ENCODE data around the gene MARS1.

MARS1 gene

GRCh38 chr12:57458665-57459054 is 29.2 kb upstream of the MARS1 start:
- no peak for DNase-seq

DNA sequence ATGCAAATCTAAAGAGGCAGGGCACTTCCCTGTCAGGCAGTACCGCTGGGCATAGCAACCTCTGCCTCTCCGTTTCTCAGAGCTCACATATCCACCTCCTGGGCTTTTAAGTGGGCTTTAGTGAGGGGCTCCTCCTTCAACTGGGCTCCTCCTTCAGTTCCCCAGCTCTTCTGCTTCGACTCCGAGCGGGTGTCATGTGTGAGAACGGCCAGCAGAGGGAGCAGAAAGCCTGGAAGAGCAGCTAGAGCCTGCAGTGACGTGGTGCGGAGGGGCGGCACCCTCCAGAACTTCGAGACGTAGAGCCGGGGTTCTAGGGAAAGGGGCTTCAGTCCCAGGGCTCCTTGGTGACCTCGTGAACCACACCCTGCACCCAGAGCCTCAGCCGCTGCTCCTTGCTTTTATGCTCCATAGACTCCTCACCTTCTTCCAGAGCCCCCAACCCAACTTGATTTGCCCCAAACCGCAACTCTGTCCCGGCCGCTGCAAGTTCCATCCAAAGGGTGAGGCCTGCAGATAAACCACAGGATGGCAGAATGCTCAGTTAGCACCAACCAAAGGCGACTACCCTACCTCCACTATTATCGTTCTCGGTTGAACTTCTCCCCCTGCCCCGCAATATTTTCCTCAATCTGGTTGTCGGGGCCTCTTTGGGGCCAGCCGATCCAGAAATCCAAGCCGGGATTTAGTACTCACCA is 28.7 kb upstream of the MARS1 start:
- DNase-seq: peak; percentile 95

DNA sequence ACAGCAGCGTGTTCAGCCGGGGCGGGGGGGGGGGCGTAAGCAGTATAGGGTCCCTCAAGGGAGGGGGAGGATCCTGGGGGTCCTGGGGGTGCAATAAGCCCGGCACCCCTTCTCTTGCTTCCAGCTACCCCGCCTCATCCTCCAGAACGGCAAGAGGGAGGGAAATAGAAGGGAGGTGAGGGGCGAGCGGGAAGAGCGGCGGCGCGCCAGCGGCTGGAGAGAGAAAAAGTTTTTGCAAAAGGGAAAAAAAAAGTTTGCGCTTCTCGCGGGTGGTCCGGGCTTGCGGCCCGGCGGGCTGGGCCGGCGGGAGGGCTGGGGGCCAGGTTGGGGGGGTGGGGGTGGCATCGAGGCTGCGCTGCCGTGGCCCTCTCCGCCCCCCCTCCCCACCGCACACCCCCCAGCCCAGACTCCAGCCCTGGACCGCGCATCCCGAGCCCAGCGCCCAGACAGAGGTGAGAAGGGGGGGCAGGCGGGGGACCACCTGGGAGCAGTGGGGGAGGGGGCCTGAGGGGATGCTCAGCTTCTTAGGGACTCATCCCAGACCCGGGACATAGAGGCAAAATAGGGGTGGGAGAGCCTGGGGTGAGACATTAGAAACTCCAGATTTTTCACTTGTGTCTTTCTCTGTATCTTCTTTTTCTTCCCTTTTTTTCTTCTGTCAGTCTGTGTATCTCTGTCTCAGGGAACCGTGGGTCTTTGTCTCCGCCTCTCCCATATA is 28.0 kb upstream of the MARS1 start, which contains the start of gene GLI1:
Gene GLI1 (plus strand): TSS at position 36 of the 718 bp plus-strand sequence. CDS start 3,907 bp downstream, outside the sequence.
- no peak for DNase-seq

- no peak for DNase-seq
Measured at GRCh38 chr12:57460468-57460784, 27.4 kb upstream of the MARS1 start.

GRCh38 chr12:57460841-57461275 is 27.0 kb upstream of the MARS1 start:
- DNase-seq: no peak

- DNase-seq: peak; percentile 70
Measured at GRCh38 chr12:57461276-57461916, 26.5 kb upstream of the MARS1 start.

DNA sequence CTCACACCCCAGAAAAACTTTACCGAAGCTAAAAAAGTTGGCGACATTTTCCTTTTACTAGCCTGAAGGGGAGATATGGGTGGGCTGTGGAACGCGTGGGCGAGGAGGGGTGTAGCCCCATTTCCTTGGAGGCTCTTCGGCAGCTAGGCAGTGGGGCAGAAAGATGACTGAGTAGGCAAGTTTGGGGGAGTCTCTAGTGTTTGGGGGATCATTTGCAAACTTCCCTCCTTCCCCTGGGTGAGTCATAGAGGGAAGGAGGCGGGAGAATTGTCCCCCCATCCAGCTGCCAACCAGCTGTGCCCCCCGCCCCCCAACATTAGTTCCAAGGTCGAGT is 26.0 kb upstream of the MARS1 start:
- no peak for DNase-seq

DNA sequence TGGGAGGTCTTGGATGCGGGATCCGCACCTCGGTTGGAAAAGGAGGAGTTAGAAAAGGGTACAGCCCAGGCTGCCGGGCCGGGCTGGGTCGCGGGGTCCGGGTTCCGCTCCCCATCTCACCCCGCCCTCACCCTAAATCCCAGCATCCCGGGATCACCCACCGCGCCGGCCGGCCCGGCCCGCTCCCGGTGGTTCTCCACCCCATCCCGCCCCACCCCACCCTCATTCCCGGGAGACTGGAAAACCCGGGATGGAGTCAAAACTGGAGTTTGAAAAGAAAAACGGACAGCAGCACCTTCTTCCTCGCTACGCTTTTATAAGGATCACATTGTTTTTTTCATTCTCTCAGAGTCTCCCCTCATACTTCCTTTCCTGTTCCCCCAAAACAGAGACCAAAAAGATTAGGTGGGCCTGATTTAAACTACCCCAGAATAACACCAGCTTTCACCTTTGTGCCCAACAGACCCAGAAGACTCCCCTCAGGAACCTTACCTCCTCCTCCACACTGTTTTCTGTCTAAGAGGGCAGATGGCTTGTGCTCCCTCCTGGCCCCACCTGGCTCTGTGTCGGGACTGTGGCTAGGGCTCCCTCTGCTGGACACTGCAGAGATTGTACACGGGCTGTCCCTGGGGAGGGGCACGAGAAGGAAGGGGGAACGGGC is 25.5 kb upstream of the MARS1 start:
- peak; percentile 90 for DNase-seq

DNA sequence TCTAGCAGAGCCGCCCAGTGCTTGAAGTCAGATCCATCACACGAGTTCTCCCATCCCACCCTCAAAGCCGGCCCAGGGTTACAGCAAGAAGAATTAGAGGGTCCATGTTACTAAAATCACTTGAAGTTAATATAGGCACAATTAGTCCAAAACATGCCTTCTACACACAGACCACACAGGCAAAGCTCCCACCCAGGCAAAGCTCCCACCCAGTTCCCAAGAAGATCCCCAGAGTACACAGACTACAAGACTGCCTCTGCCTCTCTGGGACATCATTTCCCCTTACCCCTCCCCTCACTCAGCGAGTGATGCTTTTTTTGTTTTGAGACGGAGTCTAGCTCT is 25.0 kb upstream of the MARS1 start:
- DNase-seq: no peak

GRCh38 chr12:57464569-57464968 is 23.3 kb upstream of the MARS1 start:
- no peak for DNase-seq

GRCh38 chr12:57465030-57465746 is 22.7 kb upstream of the MARS1 start:
- DNase-seq: no peak

DNA sequence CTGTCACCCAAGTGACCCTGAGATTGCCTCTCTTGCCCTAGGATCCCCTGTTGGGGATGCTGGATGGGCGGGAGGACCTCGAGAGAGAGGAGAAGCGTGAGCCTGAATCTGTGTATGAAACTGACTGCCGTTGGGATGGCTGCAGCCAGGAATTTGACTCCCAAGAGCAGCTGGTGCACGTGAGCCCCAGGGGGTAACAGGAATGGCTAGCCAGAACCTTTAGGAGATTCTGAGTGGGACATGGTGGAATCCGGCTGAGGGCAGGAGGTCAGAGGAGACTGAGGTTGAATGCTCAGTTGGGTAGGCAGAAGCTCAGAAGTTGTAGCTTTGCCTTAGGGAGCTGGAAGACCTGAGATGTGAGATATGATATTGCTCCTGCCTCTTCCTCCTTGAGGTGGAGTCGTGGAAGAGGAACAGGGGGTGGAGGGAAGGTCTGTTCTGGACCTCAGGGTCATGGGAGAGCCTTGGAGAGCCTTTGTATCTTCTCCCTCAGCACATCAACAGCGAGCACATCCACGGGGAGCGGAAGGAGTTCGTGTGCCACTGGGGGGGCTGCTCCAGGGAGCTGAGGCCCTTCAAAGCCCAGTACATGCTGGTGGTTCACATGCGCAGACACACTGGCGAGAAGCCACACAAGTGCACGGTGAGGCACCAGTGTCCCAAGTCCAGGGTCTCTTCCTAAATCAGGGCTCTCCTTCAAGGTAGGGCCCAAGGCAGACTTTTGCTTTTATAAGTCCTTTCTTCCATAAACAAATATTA is 21.9 kb upstream of the MARS1 start:
- no peak for DNase-seq

- no peak for DNase-seq
Measured at GRCh38 chr12:57467212-57467874, 20.5 kb upstream of the MARS1 start.

DNA sequence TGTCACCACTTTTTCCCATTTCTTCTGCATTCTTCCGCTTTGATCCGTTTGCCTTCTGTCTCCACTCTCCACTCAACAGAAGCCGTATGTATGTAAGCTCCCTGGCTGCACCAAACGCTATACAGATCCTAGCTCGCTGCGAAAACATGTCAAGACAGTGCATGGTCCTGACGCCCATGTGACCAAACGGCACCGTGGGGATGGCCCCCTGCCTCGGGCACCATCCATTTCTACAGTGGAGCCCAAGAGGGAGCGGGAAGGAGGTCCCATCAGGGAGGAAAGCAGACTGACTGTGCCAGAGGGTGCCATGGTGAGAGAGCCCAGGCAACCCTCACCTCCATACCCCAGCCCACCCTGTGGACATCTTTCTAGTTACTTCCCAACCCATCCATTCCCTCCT is 20.0 kb upstream of the MARS1 start:
- DNase-seq: no peak

DNA sequence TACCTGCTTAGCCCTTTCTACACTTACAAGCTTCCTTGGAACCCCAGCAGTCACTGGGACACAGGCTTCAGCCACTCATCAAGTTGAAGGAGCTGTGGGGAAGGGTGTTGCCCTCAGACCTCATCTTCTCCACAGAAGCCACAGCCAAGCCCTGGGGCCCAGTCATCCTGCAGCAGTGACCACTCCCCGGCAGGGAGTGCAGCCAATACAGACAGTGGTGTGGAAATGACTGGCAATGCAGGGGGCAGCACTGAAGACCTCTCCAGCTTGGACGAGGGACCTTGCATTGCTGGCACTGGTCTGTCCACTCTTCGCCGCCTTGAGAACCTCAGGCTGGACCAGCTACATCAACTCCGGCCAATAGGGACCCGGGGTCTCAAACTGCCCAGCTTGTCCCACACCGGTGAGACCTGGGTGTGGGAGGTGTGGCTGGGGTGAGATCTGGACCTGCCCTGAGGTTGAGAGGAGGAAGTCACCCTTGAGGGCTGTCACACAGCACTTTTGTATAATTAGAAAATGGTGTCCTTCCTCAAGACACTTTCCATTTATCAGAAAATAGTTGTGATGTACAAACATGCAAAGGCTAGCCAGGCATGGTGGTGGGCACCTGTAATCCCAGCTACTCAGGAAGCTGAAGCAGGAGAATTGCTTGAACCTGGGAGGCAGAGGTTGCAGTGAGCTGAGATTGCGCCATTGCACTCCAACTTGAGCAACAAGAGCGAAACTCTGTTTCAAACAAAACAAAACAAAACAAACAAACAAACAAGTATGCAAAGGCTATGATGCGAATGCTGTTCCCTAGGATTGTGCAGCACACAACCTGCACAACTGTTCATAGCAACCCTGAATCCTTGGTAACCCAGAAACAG is 18.3 kb upstream of the MARS1 start:
- DNase-seq: no peak

GRCh38 chr12:57470286-57470969 is 17.4 kb upstream of the MARS1 start:
- no peak for DNase-seq

GRCh38 chr12:57470970-57471656 is 16.8 kb upstream of the MARS1 start:
- no peak for DNase-seq

DNA sequence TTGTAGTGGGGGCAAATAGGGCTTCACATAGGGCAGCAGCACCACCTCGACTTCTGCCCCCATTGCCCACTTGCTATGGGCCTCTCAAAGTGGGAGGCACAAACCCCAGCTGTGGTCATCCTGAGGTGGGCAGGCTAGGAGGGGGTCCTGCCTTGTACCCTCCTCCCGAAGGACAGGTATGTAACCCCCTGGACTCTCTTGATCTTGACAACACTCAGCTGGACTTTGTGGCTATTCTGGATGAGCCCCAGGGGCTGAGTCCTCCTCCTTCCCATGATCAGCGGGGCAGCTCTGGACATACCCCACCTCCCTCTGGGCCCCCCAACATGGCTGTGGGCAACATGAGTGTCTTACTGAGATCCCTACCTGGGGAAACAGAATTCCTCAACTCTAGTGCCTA is 16.2 kb upstream of the MARS1 start:
- DNase-seq: no peak

DNA sequence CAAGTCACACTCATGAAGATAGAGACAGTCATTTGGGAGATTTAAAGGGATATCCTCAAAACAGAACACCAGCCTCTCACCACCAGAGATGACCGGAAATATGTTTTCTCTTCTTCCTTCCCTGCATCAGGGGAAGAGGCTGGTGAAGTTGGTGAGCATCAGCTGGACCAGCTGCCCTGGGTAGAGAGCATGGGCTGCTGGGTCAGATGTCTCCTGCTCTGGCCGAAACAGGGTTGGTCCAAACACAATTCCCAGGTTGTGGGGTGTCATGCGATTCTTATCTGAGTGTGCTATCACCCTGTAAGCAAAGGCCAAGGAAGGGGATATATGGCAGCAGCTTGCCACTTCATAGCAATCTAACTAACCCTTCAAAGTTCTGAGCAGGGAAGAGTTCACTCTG is 15.5 kb upstream of the MARS1 start:
- no peak for DNase-seq

DNA sequence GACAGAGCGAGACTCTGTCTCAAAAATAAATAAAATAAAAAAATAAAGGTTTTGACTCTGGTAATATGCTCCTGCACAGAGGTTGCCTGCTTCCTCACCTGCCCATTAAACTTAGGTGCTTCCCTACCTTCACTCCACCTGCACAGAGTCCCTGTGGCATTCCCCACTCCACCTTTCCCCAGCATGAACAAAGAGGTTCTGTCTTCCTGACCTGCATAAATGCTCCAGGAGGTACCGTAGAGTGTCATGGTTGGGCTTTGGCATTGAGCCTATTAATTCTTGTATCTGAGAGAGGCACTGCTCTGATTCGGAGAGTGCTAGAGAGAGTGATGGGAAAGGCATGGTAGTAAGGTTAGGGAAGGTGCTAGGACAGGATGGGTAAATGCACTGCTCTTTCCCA is 14.5 kb upstream of the MARS1 start:
- DNase-seq: no peak
